Activated CD4-positive, CD25-positive, alpha-beta regulatory T cell treated with anti-CD3 and anti-CD28 coated beads, Interleukin-2, amount 50 U/mL, for 24 hours (primary cell): ENCODE data around the gene POU6F1.
"Not testable (repeated sequence)": the region's sequence is repeated elsewhere in the genome, so short reads cannot be mapped to it uniquely, and the experiment has no call there.

Experiments
- ATAC-seq, 2 donors: fragments of 150-1000 bp; cut with Tn5 transposase; one replicate each; pipeline ENCODE4 v1.10.0; 2021; ENCODE audit warnings: mild to moderate bottlenecking in 1 of 2, moderate library complexity in 1 of 2

The POU6F1 gene

GRCh38 chr12:51217968-51218606 lies at the start of gene POU6F1:
POU6F1 (minus strand) TSS chr12:51218062; CDS start chr12:51206836, 11,226 bp downstream.
- peak; percentile 83 to 85 for ATAC-seq

- peak; percentile 89 to 92 for ATAC-seq
Observed at GRCh38 chr12:51265024-51265423, 47.2 kb upstream of the POU6F1 start.

GRCh38 chr12:51264297-51264696 lies 46.4 kb upstream of the POU6F1 start:
- ATAC-seq, result no peak

- no peak for ATAC-seq
Observed at GRCh38 chr12:51263341-51263740, 45.5 kb upstream of the POU6F1 start.

- no peak for ATAC-seq
Observed at GRCh38 chr12:51262758-51263177, 44.9 kb upstream of the POU6F1 start.

GRCh38 chr12:51259600-51259999 lies 41.7 kb upstream of the POU6F1 start:
- not testable (repeated sequence) for ATAC-seq

GRCh38 chr12:51254536-51254935 lies 36.7 kb upstream of the POU6F1 start:
- no peak for ATAC-seq

- ATAC-seq, result no peak
Observed at GRCh38 chr12:51253276-51253675, 35.4 kb upstream of the POU6F1 start.

GRCh38 chr12:51247523-51248206 lies 29.8 kb upstream of the POU6F1 start:
- no peak for ATAC-seq

GRCh38 chr12:51246254-51246853 lies 28.5 kb upstream of the POU6F1 start:
- ATAC-seq, result peak; percentile 63 to 69

- no peak for ATAC-seq
Observed at GRCh38 chr12:51245476-51246253, 27.8 kb upstream of the POU6F1 start.

- no peak for ATAC-seq
Observed at GRCh38 chr12:51244269-51244668, 26.4 kb upstream of the POU6F1 start.

- ATAC-seq, result no peak
Observed at GRCh38 chr12:51242876-51243275, 25.0 kb upstream of the POU6F1 start.

GRCh38 chr12:51242120-51242519 lies 24.3 kb upstream of the POU6F1 start:
- no peak for ATAC-seq

GRCh38 chr12:51240971-51241370 lies 23.1 kb upstream of the POU6F1 start:
- ATAC-seq, result no peak

- ATAC-seq, result peak; percentile 94 to 96
Observed at GRCh38 chr12:51238510-51239334, 20.9 kb upstream of the POU6F1 start, which contains the start of gene DAZAP2. DAZAP2 (plus strand) TSS chr12:51238826; CDS start chr12:51238908, 82 bp downstream.

- ATAC-seq, result no peak
Observed at GRCh38 chr12:51238037-51238509, 20.2 kb upstream of the POU6F1 start.

GRCh38 chr12:51234530-51234929 lies 16.7 kb upstream of the POU6F1 start:
- ATAC-seq, result no peak

- ATAC-seq, result no peak
Observed at GRCh38 chr12:51232642-51233041, 14.8 kb upstream of the POU6F1 start.

- ATAC-seq, result no peak
Observed at GRCh38 chr12:51229116-51229809, 11.4 kb upstream of the POU6F1 start.

- no peak for ATAC-seq
Observed at GRCh38 chr12:51227962-51228361, 10.1 kb upstream of the POU6F1 start.
